ENCODE data around the gene CD69.

The CD69 gene

GRCh38 chr12:9782547-9783382, 22.1 kb upstream of the CD69 start:
- H3K4me3 ChIP-seq (ENCODE audit: low read depth, low read length): no peak overlapping the region

DNA sequence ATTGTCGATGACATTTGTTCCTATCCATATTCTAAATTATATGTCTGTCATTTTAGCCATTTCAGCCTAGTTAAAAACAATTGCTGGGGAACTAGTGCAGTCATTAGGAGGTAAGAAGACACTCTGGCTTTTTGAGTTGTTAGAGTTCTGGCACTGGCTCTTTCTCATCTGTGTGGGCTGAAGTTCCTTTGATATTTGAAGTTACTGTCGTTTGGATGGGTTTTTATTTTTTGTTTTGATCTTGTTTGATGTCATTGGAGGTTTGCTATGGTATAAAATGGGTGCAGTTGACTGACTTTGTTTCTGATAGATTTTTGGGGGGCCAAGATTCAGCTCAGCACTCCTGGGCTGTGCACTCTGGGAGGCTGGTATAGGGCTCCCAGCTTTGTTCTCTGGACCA, 20.7 kb upstream of the CD69 start:
- H3K4me3 ChIP-seq (ENCODE audit: low read depth, low read length): no peak overlapping the region

GRCh38 chr12:9779209-9779608, 18.5 kb upstream of the CD69 start:
- no peak overlapping the region for H3K4me3 ChIP-seq (ENCODE audit: low read depth, low read length)

GRCh38 chr12:9776781-9777180, 16.1 kb upstream of the CD69 start:
- no peak overlapping the region for H3K4me3 ChIP-seq (ENCODE audit: low read depth, low read length)

GRCh38 chr12:9773216-9773877, 12.6 kb upstream of the CD69 start:
- H3K4me3 ChIP-seq (ENCODE audit: low read depth, low read length): no peak overlapping the region

DNA sequence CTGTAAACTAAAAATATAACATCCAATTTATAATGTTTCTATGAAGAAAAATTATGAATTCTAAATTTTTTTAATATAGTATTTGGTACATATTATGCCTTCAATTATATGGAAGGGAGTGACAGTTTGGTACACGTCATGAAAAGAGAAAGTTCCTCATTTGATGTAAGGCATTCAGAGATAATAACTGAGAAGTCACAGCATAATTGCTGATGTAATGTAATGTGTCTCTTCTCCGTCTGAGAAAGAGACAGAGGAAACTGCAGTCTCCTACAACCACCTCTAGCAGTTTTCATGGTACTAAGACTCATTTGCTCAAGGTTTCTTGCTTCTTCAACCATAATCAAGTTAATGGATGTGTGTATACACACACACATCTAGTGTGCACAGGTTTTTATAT, 2.3 kb upstream of the CD69 start:
- H3K4me3 ChIP-seq (ENCODE audit: low read depth, low read length): no peak overlapping the region

- H3K4me3 ChIP-seq (ENCODE audit: low read depth, low read length): no peak overlapping the region
Observed at GRCh38 chr12:9762369-9762768, 1.7 kb upstream of the CD69 start.

DNA sequence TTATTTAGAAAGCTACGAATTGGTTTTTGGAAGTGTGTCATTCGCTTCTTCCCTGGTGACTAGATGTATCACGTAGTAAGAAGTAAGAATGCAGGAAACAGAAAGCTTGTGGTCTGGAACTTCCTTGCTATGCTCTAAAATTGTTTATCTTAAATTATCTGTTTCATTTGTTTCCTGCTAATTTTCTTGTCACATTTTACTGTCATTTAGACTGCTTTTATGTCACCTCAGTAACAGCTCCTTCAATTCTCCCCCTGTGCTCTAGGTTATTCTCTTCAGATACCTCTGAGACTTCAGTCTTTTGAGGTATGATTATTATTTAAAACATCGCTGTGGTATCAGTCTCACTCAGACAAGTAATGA, 699 bp upstream of the CD69 start:
- H3K4me3 ChIP-seq (ENCODE audit: low read depth, low read length): no peak overlapping the region

GRCh38 chr12:9760120-9760519, 581 bp downstream of the CD69 start:
- no peak overlapping the region for H3K4me3 ChIP-seq (ENCODE audit: low read depth, low read length)

GRCh38 chr12:9759694-9760093, 1.0 kb downstream of the CD69 start:
- H3K4me3 ChIP-seq (ENCODE audit: low read depth, low read length): no peak overlapping the region

- H3K4me3 ChIP-seq (ENCODE audit: low read depth, low read length): no peak overlapping the region
Observed at GRCh38 chr12:9758119-9758518, 2.6 kb downstream of the CD69 start.

DNA sequence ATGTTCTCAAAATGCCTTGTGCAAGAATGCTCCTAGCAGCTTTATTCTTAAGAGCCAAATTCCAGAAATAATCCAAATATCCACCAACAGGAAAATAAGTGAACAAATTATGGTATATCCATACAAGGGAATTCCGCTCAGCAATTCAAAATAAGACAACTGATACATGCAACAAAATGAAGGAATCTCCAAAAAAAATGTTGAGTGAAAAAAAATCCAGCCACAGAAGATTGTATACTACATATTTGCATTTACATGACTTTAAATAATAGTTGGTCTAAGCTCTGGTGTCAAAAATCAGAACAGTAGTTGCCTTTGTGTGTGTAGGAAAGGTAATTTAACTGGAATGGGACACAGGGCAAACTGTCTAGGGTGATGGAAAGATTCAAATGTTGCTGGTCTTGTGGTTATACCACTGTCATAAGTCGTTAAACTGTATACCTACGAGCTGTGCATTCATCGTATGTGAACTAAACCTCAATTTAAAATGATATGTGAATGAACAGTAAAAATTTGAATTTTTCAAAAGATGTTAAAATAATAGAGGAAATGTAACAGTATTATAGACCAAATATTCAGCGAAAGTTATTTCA, 3.2 kb downstream of the CD69 start:
- H3K4me3 ChIP-seq (ENCODE audit: low read depth, low read length): no peak overlapping the region

- no peak overlapping the region for H3K4me3 ChIP-seq (ENCODE audit: low read depth, low read length)
Observed at GRCh38 chr12:9756706-9757105, 4.0 kb downstream of the CD69 start.

DNA sequence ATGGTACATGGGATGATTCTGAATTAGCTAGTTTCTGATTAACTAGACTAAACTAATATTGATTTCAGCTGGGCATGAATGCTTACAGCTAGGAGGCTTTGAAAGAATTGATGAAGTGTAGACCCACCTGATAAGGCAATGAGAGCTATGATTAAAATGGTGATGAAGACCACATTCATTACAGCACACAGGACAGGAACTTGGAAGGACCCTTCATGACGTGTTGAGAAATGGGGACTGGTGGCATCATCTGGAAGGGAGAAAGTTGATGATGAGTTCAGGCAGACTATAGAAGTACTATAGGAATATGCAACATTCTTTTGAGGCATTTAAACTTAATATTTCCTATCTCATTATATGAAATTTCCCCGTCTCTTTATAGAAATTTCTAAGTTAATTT, 4.5 kb downstream of the CD69 start:
- H3K4me3 ChIP-seq (ENCODE audit: low read depth, low read length): no peak overlapping the region

DNA sequence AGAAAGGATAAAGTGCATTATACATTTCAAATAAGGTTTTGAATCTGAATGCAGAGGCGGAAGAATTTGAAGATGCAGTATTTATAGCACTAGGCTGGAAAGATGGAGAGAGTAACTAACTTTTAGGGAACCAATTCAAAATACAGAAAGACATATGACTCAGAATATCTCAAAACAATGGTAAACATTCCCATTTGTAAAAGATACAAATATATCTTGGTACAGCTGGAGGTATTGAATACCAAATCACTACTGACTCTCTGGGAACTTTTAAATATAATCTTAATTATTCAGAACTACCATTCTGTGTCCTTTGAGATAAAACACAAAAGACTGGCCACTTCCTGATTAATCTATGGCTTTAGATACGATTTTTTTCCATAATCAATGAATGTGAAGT, 5.1 kb downstream of the CD69 start:
- H3K4me3 ChIP-seq (ENCODE audit: low read depth, low read length): no peak overlapping the region

DNA sequence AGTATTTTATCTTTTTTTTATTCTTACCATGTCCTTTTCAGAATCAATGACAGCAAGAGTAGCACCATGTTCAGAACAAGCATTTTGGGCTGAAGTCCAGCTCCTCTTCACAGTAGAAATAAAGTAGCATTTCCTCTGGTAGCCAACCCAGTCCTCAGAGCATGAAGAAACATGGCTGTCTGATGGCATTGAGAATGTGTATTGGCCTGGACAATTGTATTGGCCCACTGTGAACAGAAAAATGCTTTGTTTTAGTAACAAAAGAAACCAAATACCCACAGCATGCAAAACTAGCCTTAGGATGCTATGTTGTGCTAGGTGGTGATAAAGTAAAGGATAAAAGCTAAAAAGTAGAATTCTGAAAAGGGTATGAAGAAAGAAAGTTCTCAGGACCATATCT, 5.7 kb downstream of the CD69 start:
- no peak overlapping the region for H3K4me3 ChIP-seq (ENCODE audit: low read depth, low read length)

DNA sequence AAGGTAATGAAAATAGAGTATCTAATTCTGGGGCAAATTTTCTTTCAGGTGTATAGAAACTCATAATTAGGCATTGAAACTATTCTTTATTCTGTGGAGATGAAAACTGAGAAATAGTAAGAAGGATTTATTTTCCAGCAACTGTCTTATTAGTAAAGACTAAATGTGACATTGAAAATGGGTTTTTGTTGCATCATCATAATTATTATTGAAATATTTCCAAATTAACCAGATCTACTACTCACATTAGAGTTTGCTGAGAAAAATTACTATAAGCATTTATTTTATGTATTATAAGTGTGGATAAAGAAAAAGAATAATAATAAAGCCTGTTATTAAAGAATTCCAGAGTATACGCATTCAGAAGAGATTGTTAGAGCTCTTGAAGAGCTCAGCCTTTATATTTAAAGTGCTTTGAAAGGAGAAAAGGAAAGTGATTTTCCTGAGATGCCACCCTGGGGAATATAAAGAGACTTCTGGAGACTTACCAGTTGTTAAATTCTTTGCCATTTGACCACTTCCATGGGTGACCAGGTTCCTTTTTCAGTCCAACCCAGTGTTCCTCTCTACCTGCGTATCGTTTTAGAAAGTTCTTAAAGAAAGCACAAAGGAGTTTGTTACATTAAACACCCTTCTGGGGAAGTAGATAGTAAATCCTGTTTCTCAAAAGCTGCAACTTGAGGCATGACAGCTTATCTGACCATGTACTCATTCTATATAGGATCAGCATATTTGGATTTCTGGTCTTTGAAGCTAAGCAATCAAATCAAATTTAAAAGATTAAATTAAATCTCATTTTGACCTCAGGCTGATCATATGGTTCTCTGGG, 6.4 kb downstream of the CD69 start:
- H3K4me3 ChIP-seq (ENCODE audit: low read depth, low read length): no peak overlapping the region

DNA sequence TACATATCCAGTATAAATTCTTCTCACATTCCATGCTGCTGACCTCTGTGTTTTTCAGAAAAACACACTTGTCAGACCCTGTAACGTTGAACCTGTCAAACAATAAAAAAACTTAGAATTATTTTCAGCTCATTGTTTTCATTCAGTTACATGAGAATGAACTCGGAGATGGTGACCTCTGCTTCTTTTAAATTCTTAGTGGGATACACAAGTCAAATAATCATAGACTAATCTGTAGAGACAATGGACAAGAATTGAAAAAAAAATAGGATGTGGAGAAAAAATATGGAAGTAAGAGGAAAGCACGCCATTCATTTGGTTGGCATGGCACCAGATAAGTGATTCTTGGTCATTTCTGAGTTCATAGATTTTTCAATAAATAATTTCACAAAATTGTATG, 7.2 kb downstream of the CD69 start:
- H3K4me3 ChIP-seq (ENCODE audit: low read depth, low read length): no peak overlapping the region

DNA sequence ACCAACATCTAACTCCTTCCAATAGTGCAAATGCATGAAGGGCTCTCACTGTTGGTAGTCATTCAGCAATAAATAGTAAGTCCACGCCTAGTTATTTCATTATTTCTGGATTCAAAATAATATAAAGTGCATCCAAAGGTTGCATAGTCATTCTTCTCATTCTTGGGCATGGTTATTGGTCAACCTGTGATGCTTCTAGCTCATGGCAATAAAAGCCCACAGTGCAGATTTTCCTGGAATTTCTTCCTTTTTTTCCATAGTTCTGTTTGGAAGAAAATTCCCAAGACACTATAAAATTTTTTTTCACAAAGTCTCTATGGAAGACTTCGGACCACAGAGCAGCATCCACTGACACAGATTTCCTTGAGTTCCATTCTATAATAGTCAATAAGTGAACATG, 7.6 kb downstream of the CD69 start:
- H3K4me3 ChIP-seq (ENCODE audit: low read depth, low read length): no peak overlapping the region

GRCh38 chr12:9752145-9752933, 8.4 kb downstream of the CD69 start:
- H3K4me3 ChIP-seq (ENCODE audit: low read depth, low read length): no peak overlapping the region

Measured in iPS-11a (cell line).